NCI-H69 (cell line): Measurements from ENCODE around the gene CUL2.
"Not testable (repeated sequence)": the region's sequence is repeated elsewhere in the genome, so short reads cannot be mapped to it uniquely, and the experiment has no call there.

Experiments used
- DNase-seq: peaks from one replicate; lab custom pipeline; 2025; lab: John Stamatoyannopoulos, UW

CUL2 gene

GRCh38 chr10:35019041-35020024, 70.8 kb downstream of the CUL2 start:
- no peak for DNase-seq

- no peak for DNase-seq
These were observed 72.5 kb downstream of the CUL2 start for GRCh38 chr10:35017608-35018007.

- no peak for DNase-seq
These were observed 74.2 kb downstream of the CUL2 start for GRCh38 chr10:35015843-35016408.

GRCh38 chr10:35012781-35013180, 77.4 kb downstream of the CUL2 start:
- DNase-seq: no peak

- no peak for DNase-seq
These were observed 78.4 kb downstream of the CUL2 start for GRCh38 chr10:35011771-35012191.

- DNase-seq: no peak
These were observed 82.3 kb downstream of the CUL2 start for GRCh38 chr10:35007858-35008301.

- DNase-seq: no peak
These were observed 83.3 kb downstream of the CUL2 start for GRCh38 chr10:35006836-35007235.

GRCh38 chr10:35005868-35006267, 84.3 kb downstream of the CUL2 start:
- no peak for DNase-seq

GRCh38 chr10:35004651-35005050, 85.5 kb downstream of the CUL2 start:
- DNase-seq: no peak

- DNase-seq: no peak
These were observed 86.2 kb downstream of the CUL2 start for GRCh38 chr10:35003906-35004305.

- DNase-seq: no peak
These were observed 89.2 kb downstream of the CUL2 start for GRCh38 chr10:35000936-35001335.

- DNase-seq: no peak
These were observed 90.6 kb downstream of the CUL2 start for GRCh38 chr10:34999532-34999931.

GRCh38 chr10:34998940-34999339, 91.2 kb downstream of the CUL2 start:
- no peak for DNase-seq

GRCh38 chr10:34996843-34997242, 93.3 kb downstream of the CUL2 start:
- DNase-seq: no peak

GRCh38 chr10:34995925-34996324, 94.2 kb downstream of the CUL2 start:
- DNase-seq: no peak

- peak; percentile 72 for DNase-seq
These were observed 95.5 kb downstream of the CUL2 start for GRCh38 chr10:34994565-34995142.

GRCh38 chr10:34993782-34994181, 96.4 kb downstream of the CUL2 start:
- DNase-seq: no peak

GRCh38 chr10:34991117-34991516, 99.0 kb downstream of the CUL2 start:
- DNase-seq: not testable (repeated sequence)

- no peak for DNase-seq
These were observed 101.6 kb downstream of the CUL2 start for GRCh38 chr10:34988397-34989067.

- peak; percentile 46 for DNase-seq
These were observed 104.3 kb downstream of the CUL2 start for GRCh38 chr10:34985823-34986222.

- DNase-seq: no peak
These were observed 105.0 kb downstream of the CUL2 start for GRCh38 chr10:34985146-34985545.

GRCh38 chr10:34981844-34982243, 108.3 kb downstream of the CUL2 start:
- no peak for DNase-seq
